GM21825 (cell line): ENCODE measurements around the gene MPP1.

Experiments used
- ATAC-seq: cut with Tn5 transposase; IDR thresholded peaks from one replicate; pipeline ENCODE4 v1.9.1; 2021; ENCODE audit warnings: mild to moderate bottlenecking, moderate library complexity; ENCODE audit not compliant: unreplicated experiment

The MPP1 gene

GRCh38 chrX:154776753-154777152 is 28.5 kb downstream of the MPP1 start:
- ATAC-seq = no peak

- no peak for ATAC-seq
These were observed 29.6 kb downstream of the MPP1 start for GRCh38 chrX:154775419-154776349.

DNA sequence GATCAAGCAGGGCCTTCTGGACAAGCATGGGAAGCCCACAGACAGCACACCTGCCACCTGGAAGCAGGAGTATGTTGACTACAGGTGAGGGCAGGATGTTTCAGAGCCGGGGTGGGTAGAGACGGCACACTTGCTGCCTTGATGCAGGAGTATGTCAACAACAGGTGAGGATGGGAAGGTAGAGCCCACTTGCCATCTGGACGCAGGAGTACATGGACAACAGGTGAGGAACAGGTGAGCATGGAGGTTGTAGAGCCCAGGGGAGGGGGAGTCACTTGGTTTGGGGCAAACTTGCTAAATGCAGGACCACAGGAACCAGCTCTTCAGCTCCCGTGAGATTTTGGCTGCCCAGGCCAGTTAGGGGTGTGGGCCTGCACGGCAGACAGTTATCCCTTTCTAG is 30.7 kb downstream of the MPP1 start:
- no peak for ATAC-seq

DNA sequence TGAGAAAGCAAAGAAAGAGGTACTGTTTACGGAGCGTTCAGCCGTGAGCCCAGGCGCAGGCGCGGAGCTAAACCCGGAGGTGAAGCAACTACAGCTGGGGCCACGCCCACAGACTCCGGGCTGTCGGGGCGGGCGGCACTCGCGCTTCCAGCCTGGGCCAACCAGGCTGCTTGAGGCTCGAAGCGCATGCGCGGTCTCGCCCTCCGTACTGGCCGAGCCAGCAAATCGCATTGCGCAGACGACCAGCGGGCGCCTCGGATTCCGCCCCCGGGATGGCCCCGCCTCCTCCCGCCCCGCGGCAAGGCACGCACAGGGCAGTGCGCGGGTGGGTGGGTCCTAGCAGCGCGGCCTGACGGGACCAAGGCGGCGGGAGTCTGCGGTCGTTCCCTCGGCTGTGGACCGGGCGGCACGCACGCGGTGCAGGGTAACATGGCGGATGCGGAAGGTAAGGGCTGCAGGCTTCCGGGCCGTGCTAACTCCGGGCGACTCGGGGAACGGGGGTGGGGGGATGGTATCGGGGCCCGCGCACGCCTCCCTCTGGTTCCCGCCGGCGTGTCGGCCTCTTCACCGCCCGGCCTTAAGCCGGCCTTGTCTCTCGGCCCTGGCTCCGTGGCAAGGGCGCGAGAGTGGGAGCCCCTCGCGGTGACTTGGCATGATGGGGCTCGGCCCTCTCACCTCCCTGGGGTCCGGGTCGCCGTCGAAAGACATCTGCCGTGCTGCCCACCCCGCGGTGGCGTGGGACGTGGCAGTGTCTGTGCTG is 42.6 kb downstream of the MPP1 start, which contains the start of gene DKC1:
TSS of gene DKC1 (plus strand) at position 328 of the 760 bp plus-strand sequence. CDS start at position 430, 102 bp downstream.
- peak; percentile 79 for ATAC-seq

DNA sequence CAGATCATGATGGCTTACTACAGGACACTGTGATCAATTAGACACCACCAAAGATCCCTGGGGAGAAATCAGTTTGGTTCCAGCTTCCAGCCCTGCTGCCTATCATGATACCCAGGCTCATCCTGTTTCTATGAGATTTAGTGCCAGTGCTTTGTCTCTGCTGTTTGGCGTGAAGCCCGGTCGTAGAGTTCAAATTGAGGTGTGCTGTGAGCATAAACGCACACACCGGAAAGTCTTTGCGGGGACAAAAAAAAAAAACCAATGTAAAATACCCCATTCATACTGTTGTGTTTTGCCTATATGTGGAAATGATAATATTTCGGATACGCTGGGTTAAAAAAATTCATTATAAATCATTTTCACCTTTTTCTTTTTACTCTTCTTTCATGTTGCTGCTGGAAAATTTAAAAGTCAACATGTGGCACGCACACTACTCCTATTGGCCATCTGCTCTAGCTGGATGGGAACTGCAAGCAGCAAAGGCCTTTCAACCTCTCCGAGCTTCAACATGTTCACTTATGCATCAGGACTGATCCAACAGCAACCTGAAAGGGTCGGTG is 43.2 kb downstream of the MPP1 start:
- ATAC-seq = no peak

GRCh38 chrX:154758696-154759095 is 46.6 kb downstream of the MPP1 start:
- ATAC-seq = no peak

DNA sequence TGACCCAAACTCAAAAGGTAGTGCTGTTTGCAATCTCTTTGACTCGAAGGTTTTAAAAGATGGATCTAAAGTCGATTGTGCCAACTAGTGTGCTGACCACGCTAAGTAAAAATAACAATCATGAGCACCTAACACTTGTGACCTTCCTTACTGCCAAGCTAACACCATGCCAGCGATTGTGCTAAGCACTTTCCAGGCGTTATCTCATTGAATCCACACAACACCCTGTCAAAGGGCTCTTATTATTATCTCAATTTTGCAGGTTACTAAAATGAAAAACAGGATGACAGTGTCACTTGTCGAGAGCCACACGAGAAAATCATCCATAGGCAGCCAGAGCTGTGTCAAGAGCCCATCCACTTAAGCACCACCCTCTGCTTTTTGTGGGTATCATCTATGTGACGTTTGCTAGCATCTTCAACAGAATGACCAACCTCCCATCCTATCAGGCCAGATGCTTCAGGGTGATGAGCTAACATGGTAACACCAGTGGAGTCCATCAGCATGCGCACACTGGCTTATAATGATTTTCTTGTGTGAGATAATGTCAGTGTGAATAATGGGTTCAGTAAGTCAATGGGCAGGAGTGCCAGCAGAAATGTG is 53.5 kb downstream of the MPP1 start:
- ATAC-seq = no peak

DNA sequence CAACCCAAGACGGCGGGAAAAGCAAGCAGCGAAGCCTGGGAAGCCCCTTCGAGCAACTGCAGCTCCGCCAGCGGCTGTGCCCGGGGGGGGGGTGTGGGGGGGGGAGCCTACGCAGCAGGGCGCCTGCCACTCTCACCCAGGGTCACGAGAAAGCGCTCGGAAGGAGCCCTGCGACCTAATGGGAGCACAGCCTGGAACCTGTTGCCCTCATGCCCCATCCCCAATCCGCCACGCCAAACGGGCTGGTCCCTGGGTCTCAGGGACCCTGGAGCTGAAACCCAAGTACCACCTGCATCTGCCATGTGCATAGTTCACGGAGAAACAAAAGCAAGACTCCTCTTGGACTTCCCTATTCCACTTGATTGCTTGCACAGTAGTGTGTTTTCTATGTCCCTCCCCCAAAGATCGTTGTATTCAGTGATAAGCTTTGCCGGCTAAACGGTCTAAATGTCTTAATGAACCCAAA is 54.0 kb downstream of the MPP1 start:
- ATAC-seq = peak; percentile 8

DNA sequence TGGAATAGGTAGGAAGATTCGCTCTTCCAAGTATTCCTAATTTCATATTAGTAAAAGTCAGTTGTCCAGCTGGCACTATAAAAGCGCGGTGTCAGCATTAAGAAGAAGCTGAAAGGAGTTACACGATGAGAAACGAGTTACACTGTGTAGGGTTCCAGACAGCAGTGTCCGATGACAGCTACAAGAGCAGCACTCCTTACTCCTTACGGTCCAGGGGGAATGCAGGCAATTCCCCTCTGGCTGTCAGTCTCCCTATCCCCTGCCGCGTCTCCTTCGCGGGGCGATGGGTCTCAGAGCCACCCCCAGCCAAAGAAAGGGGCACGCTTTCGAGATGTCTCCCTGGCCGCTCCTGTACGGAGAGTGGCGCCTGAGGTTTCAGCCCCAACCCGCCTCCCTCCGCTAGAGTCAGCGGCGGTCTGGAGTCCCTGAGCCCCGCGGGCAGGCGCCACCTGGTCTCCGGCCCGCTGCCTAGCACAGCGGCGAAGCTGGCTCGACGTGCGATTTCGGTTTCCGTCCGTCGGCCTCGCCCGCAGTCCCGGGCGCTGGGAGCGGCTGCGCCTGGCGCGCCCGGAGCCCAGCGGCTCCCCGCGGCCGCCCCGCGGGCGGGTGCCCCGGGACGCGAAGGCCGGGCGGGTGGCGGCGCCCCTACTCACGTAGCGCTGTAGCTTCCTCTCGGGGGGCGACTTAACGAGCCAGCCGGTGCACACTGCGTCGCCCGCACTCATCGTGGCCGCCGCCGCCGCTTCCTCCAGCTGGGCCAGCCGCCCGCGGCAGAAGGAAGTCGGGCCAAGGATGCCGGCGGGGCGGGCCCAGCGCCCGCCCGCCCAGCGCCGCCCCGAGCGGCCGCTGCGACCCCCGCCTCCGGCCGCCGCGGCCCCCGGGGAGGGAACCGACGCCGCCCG is 54.7 kb downstream of the MPP1 start, which contains the start of gene GAB3:
TSS of gene GAB3 (minus strand) at position 777 of the 902 bp plus-strand sequence. CDS start at position 725, 52 bp downstream.
- peak; percentile 53 for ATAC-seq

DNA sequence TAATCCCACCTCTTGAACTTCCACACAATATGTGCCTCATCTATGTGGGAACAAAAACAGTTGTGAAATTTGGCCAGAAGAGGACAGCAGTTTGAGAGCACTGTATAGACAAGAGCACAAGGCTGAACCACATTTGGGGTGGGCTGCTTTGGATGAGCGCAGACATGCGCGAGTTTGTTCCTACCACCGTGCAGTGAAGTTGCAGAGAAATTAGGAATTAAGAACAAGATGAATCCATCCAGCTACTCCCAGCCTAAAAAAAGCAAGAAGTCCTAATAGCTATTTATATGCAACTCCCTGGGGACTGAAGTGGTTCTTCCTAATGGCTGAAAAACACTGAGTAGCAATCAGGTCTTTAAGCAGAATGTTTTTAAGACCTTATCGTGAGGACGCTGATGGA is 55.4 kb downstream of the MPP1 start:
- ATAC-seq = no peak

- no peak for ATAC-seq
These were observed 56.5 kb downstream of the MPP1 start for GRCh38 chrX:154748712-154749339.

DNA sequence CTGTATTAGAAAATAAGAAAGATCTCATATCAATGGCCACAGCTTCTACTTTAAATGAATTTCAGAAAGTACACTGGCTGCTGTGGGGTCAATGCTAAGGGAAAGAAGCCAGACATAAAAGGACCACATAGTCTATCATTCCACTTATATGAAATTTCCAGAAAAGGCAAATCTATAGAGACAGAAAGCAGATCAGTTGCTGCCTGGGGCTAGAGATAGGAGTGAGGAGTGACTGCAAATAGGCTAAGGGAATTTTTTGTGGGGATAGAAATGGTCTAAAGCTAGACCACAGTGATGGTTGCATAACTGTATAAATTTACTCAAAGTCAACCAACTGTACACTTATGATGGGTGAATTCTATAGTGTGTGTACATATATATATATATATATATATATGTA is 62.7 kb downstream of the MPP1 start:
- no peak for ATAC-seq

GRCh38 chrX:154739952-154740465 is 65.3 kb downstream of the MPP1 start:
- no peak for ATAC-seq

- ATAC-seq = no peak
These were observed 67.1 kb downstream of the MPP1 start for GRCh38 chrX:154738011-154738738.

- no peak for ATAC-seq
These were observed 68.1 kb downstream of the MPP1 start for GRCh38 chrX:154737136-154737535.

GRCh38 chrX:154735695-154736393 is 69.4 kb downstream of the MPP1 start:
- ATAC-seq = no peak

DNA sequence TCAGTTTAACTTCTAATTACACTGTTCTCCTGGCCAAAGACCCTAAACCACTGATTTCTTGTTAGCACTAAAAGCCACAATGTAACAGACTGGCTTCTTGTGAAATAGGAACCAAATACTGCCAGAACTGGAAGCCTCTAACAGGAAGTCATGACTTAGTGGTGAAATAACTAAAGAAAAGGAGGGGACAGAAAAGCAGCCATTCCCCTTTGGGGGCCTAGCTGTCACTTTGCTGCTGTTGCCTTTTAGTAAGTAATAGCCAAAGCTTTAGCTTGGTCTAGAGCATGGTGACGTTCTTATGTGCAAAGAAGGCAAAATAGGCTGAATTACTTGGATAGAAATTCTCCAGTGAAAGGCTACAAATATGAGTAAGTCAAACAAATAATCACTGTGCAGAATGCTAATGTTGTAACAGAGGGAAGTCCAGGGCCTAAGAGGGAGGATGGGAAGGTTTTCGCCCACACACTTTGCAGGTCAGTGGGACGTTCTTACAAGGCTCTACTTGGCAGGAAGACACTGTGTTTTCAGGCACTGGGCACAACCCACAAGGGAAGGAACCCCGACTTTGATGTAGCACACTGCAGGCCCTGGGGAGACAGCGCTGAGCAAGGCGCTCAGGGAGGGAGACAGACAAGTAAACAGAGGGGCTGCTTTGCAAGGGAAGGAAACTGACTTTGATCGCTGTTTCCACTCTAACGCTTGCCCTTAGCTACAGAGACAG is 71.1 kb downstream of the MPP1 start:
- ATAC-seq = peak; percentile 65
